GM19240 (cell line): ENCODE results near the gene SIGMAR1.
"Not testable (repeated sequence)": the region's sequence is repeated elsewhere in the genome, so short reads cannot be mapped to it uniquely, and the experiment has no call there.

Experiments used
- DNase-seq: peaks from one replicate; pipeline ENCODE4 v3.0.0; 2011; ENCODE audit warnings: low spot score; ENCODE audit not compliant: insufficient read length

SIGMAR1 gene

GRCh38 chr9:34654323-34655051 lies 16.9 kb upstream of the SIGMAR1 start:
- DNase-seq, result no peak

- no peak for DNase-seq
Measured at GRCh38 chr9:34653151-34654072, 15.8 kb upstream of the SIGMAR1 start.

DNA sequence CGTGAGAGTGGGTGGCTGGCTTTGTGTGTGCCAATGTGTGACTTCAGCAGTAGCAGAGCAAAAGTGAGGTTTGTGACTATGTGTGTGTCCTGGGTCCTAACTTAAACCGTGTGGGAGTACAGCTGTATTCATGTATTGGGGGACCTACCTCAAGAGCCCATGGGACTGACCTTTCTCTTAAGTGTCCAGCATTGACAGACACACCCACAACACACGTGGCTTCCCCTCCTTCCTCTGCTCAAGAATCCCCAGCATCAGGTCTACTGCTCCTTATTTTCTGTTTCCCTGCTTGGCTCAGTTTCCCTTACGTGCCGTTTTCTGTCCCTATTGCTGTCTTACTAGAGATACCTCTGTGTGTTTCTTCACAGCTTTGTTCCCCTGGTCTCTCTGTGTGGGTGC lies 15.0 kb upstream of the SIGMAR1 start:
- no peak for DNase-seq

DNA sequence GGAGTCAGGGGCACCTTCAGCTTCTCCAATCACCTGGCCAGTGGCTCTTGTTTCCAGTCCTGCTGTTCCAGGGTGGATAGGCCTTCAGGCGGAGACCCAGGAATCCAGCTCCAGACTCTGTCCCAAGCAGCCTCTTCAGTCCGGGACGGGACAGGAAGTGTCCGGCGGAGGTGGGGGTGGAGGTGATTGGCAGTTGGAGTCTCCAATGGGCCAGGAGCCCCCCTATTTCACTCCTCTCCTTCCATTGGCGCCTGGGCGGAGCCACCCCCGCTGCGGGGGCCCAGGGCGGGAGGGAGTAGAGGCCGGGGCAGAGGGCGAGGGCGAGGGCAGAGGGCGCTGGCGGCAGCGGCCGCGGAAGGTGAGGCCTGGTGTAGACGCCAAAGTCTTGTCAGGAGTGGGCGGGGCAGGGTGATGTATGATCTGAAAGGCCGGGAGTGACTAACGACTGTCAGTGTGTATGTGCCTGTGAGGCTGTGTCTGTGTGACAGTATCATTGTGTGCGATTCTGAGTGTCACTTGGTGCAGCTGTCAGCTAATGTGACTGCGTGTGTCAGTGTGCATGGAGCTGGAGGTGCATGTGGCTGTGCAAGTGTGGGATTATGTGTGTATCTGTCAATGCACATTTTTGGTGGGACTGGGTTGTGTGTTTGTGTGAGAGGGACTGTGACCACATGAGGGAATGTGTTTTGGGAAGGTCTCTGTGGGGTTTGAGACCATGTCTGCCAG lies 14.5 kb upstream of the SIGMAR1 start, which contains the start of gene IL11RA:
IL11RA (plus strand) TSS at position 310 of the 726 bp plus-strand sequence. CDS start 3,033 bp downstream, outside the sequence.
- DNase-seq, result no peak

DNA sequence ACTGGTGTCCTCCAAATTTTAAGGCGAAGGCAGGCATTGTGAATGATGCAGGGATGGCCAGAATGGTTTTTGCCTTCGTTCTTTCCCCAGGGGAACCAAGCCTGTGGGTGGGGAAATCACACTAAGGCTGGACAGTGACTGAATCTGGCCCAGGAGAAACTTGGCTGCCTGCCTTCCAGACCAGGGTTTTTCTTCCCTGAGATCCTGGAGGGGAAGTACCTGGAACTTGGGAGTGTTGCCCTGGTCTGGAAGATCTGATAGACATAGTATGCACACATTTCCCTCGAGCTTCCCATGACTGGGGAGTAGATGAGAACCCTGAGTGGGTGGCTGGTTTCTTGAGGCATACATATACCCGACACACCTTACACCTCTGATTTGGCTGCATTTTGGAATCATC lies 13.7 kb upstream of the SIGMAR1 start:
- no peak for DNase-seq

DNA sequence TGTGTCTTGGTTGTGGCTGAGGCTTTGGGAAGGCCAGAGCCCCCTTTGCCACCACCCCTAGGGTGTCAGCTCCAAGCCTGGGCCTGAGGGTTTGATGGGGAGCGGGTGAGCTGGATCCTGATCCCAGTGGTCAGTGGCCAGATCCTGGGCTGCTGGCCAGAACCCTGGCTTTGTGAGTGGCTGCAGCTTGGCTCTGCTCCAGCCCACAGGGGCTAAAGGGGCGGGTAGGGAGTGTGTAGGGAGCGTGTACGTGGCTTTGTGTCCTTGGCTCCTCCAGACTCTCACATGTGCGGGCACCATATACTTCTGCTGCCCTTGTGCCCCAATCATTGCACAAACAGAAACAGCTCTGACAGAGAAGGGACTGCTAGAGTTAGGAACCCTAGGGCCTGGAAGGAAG lies 13.2 kb upstream of the SIGMAR1 start:
- no peak for DNase-seq

DNA sequence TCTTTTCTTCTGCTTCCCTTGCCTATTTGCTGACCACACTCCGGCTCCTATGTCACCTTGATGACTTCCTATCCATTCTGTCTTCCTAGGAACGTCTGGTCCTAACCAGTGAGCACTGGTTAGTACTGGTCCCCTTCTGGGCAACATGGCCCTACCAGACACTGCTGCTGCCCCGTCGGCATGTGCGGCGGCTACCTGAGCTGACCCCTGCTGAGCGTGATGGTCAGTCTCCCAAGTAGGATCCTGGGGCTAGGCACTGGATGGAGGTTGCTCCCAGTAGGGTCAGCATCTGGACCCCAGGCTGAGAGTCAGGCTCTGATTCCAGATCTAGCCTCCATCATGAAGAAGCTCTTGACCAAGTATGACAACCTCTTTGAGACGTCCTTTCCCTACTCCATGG lies 11.1 kb upstream of the SIGMAR1 start:
- DNase-seq, result no peak

DNA sequence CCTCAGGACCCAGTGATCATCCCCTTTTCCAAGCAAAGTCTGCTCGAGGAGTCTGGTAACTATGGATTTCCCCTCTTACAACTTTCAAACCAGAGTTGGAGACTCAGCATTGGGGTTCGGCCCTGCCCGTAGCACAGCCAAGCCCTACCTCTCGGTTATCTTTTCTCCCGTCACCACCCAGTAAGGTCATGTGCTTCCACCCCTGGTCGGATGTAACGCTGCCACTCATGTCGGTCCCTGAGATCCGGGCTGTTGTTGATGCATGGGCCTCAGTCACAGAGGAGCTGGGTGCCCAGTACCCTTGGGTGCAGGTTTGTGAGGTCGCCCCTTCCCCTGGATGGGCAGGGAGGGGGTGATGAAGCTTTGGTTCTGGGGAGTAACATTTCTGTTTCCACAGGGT lies 10.1 kb upstream of the SIGMAR1 start:
- no peak for DNase-seq

- no peak for DNase-seq
Measured at GRCh38 chr9:34647084-34647403, 9.5 kb upstream of the SIGMAR1 start.

DNA sequence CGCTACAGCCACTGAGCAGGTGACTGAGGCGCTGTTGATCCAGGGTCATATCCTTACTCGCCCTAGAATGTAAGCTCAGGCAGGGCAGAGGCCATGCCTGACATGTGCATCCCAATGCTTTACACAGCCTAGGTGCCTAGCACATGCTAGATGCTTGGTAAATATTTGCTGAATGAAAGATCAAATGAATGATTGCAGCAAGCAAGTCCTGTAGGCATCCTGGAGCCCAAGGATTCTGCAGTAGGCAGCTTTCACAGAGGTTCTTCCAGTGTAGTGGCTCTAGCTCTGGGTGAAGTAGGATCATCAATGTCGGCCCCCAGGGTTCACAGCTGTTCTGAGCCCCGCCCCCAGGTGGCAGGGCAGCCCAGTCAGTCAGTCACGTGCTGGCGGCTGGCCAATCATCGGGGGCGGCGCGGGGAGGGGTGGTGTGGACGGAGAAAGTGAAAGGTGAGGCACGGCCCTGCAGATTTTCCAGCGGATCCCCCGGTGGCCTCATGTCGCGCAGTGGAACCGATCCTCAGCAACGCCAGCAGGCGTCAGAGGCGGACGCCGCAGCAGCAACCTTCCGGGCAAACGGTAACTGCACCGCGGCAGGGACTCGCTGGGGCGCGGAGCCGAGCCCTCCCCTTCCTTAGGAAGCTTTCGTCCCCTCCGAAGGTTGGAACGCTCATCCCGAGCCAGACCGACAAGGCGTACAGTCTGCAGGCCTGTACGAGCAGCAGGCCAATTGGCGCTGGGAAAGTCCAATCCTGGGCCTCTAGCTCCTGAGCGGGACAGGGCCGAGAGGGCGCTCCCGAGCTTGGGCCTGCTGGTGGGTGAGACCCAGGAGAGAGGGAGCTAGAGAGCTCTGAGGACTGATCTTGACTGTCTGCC lies 8.9 kb upstream of the SIGMAR1 start, which contains the start of gene GALT:
GALT (plus strand) TSS at position 465 of the 873 bp plus-strand sequence; CDS start at position 495, 30 bp downstream.
- DNase-seq, result peak; percentile 97

GRCh38 chr9:34644766-34645314 lies 7.3 kb upstream of the SIGMAR1 start:
- no peak for DNase-seq

- DNase-seq, result no peak
Measured at GRCh38 chr9:34642679-34643078, 5.1 kb upstream of the SIGMAR1 start.

DNA sequence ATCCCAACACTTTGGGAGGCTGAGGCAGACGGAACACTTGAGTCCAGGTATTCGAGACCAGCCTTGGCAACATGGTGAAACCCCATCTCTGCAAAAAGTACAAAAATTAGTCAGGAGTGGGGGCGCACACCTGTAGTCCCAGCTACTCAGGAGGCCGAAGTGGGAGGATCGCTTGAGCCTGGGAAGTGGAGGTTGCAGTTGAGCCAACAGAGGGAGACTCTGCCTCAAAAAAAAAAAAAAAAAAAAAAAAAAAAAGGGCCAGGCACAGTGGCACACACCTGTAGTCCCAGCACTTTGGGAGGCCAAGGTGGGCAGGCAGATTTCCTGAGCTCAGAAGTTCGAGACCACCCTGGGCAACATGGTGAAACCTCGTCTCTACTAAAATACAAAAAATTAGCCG lies 1.7 kb upstream of the SIGMAR1 start:
- DNase-seq, result not testable (repeated sequence)

- DNase-seq, result no peak
Measured at GRCh38 chr9:34638138-34638445, 505 bp upstream of the SIGMAR1 start.

- no peak for DNase-seq
Measured at GRCh38 chr9:34636791-34637355, 714 bp downstream of the SIGMAR1 start.

- DNase-seq, result no peak
Measured at GRCh38 chr9:34635556-34635955, 2.0 kb downstream of the SIGMAR1 start.

- no peak for DNase-seq
Measured at GRCh38 chr9:34634551-34635248, 2.9 kb downstream of the SIGMAR1 start.

DNA sequence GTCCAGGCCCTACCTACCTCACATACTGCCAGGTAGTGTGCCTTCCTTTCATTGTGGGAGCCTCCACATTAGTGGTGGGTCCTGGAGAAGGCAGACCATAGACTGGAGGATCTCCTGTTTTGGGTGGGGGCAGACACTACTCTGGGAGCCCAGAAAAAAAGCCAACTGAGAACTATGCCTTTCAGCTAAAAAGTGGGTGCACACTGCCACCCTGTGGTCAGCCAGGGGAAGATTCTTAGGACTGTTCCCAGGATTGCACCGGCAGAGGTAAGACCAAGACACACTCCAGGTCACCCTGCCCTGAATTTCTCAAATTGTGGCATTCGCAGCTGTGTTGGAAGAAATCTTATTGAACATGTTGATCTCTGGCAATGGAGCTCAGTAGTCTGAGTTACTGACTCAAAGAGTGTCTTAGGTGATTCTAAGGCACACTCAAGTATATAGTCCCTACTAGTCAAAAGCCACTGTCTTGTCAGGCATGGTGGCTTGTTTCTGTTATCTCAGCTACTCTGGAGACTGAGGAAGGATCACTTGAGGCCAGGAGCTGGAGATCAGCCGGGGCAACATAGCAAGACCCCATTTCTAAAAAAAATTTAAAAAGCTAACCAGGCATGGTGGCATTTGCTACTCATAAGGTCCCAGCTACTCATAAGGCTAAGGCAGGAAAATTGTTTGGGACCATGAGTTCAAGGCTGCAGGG lies 3.6 kb downstream of the SIGMAR1 start:
- peak; percentile 89 for DNase-seq

DNA sequence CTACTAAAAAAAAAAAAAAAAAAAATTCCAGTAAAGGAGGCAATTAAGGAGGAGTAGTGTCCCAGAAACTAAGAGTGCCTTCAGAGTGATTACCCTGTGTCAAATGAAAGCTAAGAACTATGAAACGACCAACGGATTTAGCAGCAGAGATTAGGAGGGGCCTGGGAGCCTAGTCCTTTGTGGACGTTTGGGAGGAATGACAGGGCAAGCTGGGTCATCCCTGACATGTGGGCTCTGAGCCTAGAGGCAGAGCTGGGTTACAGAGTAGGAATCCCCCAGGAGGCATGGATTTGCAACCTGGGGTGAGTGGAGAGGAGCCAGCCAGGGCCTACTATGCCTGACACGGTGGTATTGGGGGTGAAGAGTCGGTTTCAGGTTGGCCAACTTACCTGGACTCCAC lies 4.4 kb downstream of the SIGMAR1 start:
- no peak for DNase-seq
